Right forelimb (tissue), 1 donor: ENCODE measurements around the gene TSPAN12.

Source experiments
- DNase-seq: peaks from one replicate; pipeline ENCODE4 v3.0.0-alpha.2; 2018

TSPAN12 gene

GRCh38 chr7:120841608-120842007, 16.3 kb downstream of the TSPAN12 start:
- no peak for DNase-seq

DNA sequence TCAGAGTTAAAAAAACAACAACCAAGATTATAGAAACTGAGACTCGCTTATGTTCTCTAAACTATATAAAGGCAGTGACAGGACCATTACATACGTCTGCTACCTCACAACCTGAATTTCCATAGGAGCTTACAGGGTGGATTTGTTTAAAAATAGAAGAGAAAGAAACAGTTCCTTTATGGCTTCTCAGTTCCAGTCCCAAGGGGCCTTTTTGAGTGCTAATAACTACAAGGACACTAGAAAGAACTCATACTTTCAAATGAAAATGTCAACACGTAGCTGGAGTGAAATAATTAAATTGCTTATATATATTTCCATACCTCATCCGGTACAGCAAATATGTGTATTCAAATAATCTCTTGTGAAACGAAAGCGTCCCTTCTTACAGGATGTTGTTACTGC, 19.7 kb downstream of the TSPAN12 start:
- no peak for DNase-seq

DNA sequence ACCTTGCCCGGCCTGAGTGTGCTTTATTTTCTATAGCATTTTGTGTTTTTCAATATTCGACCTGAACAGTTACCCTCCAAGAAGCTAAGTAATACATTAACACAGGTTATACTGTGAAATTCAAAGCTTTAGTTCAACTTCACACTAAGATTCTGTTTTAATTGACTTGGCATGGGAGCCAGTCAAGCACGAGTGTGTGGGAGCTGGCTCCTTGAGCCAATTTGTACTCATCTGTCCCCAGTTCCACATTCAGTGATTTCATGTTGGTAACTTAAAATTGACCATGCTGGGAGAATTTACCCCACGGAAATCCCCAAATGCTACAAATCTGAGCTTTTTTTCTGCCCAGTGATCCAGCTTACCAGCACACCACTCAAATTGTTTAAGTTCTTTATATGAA, 20.3 kb downstream of the TSPAN12 start:
- no peak for DNase-seq

DNA sequence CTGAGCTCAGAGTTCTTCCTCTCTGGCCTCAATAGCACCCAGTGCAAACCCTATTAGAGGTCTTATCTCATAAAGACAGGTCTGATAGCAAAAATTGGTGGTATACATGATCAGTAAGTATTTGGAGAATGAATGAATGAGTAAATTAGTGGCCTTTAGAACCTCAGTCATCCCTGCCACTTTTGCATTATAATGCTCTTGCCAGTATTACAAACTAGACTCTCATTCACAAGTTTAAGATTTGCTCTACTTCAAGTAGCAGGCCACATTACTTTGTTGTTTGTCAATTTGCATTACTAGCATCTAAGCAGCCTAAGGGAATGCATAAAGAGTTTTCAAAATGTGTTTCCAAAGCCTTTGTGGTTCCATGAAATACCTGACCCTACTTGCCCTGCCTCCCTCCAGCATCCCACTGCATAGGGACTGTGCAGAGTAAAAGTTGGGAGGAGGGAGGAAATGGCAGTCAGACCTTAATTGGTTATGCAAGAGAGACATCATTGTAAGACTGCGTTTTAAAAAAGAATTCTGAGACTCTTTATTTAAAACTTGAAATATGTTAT, 21.3 kb downstream of the TSPAN12 start:
- DNase-seq: no peak

GRCh38 chr7:120834726-120835125, 23.2 kb downstream of the TSPAN12 start:
- no peak for DNase-seq

DNA sequence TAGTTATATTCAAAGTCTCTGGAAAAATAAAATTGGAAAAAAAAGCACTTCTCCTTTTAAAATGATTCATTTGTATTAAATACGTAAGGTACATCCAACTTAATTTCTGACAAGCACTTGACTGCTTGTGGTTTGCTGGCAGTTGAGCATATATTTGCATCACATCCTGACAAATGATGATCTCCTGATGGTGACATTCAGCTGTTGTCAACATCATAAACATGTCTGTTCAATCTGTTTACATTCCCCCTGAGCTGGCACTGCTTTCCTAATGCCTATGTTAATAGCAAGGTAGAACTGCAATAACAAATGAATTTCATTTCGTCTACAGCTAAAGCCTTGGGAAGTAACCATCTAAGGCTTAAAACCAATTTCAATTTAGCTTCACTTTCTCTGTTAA, 24.4 kb downstream of the TSPAN12 start:
- no peak for DNase-seq

DNA sequence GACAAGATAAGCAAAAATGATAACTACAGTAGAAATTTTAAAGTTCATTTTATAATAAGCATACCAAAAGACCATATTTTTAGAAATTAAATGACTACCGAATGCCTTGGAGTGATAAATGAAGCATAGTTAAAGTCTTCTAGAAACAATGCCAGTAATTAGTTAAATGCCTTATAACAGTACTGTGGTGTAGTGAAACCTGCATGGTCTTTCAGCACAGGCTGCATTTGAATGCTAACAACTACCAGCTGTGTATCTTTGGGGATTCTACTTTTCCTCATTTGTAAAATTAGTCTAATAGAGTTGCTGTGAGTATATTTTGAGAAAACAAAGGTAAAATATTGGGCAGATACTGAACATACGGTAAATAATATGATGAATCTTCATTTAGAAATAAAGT, 25.1 kb downstream of the TSPAN12 start:
- DNase-seq: no peak

- no peak for DNase-seq
These were observed 26.7 kb downstream of the TSPAN12 start for GRCh38 chr7:120831260-120831659.

DNA sequence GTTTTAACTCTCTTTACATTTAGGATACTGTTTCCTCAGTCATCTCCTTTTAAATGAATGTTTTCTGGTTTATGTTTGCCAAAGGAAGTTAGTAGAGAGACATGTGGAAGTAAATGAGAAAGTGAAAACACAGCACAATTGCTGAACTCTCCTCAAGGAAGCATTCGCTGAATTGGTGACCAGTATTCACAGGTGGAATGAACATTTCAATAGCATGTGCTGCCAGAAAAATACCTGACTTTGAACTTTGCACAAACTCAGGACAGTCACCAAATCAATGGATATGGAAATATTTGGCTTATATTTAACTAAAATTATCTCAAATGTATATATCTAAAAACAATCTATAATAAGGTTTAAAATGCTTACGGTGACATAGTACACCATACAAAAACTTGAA, 28.5 kb downstream of the TSPAN12 start:
- no peak for DNase-seq

DNA sequence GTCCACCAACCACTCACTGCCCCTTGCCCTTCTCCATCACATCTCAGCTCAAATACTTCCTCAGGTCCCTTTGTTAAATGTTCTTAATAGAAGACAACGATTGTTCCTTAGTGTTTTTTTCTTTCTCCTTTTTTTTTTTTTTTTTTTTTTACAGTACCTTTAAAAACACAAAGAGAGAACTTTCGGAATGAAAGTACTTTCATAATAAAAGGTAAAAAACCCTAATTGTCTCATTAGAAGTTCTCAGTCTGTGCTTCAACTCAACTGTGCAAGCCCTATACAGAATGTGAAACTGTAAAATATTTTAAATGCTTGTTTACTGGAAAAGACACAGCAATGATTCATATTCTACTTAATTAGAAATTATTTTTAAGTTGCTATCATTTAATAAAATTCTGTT, 29.4 kb downstream of the TSPAN12 start:
- no peak for DNase-seq

GRCh38 chr7:120827371-120828118, 30.4 kb downstream of the TSPAN12 start:
- DNase-seq: no peak

- DNase-seq: no peak
These were observed 32.4 kb downstream of the TSPAN12 start for GRCh38 chr7:120825576-120825975.

- DNase-seq: no peak
These were observed 32.8 kb downstream of the TSPAN12 start for GRCh38 chr7:120825152-120825551.

DNA sequence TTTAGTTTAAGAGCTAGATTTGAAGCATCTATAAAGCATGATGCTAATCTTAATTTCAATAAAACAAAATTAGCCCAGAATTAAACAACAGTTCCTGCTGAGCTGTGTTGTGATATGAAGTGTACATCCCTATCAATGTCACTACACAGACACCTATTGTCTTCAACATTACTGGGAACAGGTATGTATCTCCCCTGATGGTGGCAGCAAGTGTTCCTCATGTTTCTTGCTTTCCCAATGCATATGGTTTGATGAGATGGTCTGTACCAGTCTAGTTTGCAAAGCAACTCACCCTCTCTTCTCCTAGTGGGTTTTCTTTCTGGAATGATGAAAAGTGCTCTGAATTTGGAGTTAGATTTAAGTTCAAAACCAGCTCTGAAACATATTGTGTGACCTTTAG, 38.1 kb downstream of the TSPAN12 start:
- DNase-seq: no peak

DNA sequence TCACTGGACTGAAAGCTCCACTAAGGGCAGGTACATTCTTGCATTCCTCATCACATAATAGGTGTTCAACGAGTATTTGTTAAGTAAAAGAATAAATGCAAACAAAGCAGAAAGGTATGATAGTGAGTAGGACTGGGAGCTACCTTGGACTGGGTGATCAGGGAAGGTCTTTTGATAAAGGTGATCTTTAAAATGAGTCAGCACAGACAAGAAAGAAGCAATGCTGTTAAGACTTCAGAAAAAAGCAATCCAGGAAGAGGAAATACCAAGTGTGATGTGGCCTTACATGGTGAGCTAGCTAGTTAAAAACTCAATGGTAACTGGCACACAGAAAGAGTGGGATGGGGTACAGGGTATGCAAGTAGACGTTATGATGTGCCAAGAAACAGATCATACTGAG, 40.1 kb downstream of the TSPAN12 start:
- no peak for DNase-seq

- DNase-seq: no peak
These were observed 43.5 kb downstream of the TSPAN12 start for GRCh38 chr7:120814253-120814939.

GRCh38 chr7:120813546-120814252, 44.2 kb downstream of the TSPAN12 start:
- no peak for DNase-seq

DNA sequence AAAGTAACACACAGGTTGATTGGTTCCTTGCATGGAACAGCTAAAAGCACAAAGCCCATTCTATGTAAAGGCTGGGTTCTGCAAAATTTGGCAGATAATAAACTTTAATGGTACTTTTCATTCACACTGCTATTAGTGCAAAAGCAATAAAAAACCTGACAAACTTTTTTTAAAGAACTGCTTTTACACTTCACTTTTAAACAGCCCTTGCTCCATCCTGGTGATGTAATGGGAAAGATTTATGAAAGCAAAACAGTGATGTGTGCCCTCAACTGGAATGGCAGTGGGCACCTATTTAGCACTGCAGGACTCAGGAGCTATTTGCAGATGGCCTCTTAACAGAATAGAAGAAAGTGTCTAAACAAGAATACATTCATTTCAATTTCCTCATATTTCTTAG, 44.9 kb downstream of the TSPAN12 start:
- no peak for DNase-seq

DNA sequence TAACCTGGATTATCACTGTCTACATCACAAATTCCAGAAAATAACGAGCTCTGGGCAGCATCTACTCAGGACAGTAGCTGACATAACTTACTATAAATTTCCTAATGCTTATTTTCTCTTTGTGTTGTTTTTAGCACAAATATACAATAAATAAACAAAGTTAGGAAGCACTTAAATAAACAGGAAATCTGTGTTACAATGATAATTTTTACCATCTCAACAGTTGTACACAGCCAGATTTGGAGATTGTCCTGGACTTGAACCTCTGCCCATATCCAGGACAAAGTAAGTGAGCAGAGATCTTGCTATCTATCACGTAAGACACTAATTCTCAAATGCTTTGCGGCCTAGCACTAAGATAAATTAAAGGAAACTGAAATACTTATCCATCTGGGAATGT, 48.7 kb downstream of the TSPAN12 start:
- no peak for DNase-seq

GRCh38 chr7:120807390-120807789, 50.6 kb downstream of the TSPAN12 start:
- DNase-seq: no peak

GRCh38 chr7:120806669-120807068, 51.3 kb downstream of the TSPAN12 start:
- no peak for DNase-seq

DNA sequence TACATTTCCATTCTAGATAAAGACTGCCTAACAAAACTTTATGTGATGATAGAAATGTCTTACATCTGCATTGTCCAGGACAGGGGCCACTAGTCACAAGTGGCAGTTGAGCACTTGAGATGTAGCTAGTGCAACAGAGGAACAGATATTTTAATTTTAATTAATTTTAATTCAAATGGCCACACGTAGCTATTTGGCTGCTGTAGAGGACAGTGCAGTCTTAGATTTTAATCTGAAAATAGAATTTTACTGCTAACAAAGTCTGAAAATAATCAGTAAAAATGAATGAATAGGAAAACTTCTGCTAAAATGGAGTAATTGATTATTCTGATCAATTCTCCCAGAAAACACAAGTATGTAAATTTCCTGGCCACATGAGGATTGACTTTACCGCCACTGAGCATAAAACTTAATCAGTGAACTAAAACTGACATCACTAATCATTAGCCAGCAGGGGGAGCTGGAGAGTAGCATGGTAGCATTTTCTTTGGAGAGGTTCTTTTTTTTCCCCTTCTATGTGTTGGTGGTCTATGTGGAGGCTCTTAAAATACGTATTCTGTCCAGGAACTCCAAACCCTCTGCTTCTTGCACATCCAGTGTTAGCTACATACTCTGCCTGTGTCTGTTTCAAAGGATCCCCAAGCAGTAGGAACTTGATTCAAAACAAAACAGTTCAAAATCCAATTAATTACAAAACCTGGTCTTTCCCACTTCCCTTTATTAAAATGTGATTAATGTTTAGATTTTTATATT, 52.1 kb downstream of the TSPAN12 start:
- peak; percentile 62 for DNase-seq

GRCh38 chr7:120802751-120803150, 55.2 kb downstream of the TSPAN12 start:
- DNase-seq: no peak
